Measurements from ENCODE around the gene PICALM.
A peak's percentile ranks its signal among the peaks of the same experiment; 100 is the strongest.

Gene PICALM

DNA sequence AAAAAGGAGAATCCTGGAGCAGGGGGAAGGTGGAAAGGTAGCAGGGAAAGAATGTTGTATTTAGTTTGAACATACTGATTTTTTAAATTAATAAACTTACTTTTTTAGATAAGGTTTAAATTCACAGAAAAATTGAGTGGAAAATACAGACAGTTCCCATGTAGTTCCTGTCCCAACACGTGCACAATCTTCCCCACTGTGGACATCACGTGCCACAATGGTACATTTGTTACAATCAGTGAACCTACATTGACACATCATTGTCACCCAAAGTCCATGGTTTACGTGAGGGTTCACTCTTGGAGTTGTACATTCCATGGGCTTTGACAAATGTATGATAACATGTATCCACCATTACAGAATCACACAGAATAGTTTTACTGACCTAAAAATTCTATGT is 10.5 kb upstream of the PICALM start:
- no peak for DNase-seq

DNA sequence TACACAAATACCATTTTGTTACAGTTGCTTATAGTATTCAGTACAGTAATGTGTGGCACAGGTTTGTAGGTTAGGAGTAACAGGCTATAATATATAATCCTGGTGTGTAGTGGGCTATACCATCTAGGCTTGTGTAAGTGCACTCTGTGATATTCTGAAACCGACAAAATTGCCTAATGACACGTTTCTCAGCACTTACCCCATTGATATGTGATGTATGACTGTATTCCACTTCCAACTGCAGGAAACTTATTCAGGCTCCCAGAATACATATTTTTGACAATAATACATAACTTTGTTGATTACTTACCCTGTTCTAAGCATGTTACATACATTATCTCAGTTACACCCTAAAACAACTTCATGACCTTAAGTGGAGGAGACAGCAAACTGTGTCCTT is 5.1 kb upstream of the PICALM start:
- DNase-seq, result no peak

DNA sequence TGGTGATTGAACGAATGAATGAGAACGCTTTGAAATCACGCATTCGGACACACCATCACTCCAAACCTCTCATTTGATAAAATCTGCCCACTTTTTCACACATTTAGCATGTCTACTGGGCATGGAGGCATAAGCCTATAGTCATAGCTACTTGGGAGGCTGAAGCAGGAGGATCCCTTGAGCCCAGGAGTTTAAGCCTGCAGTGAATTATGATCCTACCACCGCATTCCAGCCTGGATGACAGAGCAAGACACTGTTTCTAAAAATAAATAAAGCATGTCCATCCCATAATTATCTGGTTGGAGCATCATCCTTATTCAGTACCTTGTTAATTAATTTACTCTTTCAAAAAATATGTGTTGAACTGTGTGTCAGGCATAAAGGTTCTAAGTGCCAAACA is 3.3 kb upstream of the PICALM start:
- DNase-seq, result no peak

DNA sequence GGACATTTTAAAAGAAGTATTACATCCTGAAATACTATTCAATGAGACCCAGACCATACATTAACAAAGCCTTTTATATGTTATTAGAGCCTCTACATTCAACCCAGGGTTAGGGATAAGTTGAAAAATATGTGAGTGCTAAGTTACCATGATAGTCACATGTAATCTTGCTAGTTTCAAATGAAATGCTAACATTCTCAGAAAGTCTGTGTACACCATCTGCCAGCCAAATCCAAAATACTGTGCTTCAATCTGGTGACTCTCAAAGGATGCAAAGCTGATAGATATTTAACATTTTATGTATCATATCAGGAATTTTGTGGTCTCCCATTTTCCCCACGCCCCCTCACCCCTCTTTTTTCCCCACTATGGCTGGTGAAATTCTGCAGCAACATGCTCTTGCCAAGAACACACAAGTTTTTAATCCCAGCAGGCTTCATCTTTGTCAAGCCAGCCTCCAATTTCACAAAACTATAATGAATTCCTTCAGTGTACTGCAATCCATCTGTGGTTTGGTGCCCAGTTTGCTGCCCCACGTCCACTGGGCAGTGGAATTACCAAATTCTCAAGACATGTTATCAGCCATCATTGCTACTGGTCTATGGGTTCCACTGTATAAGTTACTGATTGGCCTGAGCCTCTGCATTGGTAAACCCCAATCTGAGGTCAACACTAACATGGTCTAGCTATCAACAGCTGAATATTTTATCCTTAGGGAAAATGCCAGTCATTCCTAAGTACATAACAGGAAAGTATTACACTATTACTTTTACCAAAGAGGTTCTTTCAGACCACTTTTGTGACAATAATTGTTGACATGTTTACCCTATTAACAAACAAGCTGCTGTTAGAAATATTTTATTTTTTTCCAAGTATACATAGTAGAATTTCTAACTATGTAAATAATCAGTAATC is 1.5 kb upstream of the PICALM start:
- DNase-seq, result peak; percentile 4

DNA sequence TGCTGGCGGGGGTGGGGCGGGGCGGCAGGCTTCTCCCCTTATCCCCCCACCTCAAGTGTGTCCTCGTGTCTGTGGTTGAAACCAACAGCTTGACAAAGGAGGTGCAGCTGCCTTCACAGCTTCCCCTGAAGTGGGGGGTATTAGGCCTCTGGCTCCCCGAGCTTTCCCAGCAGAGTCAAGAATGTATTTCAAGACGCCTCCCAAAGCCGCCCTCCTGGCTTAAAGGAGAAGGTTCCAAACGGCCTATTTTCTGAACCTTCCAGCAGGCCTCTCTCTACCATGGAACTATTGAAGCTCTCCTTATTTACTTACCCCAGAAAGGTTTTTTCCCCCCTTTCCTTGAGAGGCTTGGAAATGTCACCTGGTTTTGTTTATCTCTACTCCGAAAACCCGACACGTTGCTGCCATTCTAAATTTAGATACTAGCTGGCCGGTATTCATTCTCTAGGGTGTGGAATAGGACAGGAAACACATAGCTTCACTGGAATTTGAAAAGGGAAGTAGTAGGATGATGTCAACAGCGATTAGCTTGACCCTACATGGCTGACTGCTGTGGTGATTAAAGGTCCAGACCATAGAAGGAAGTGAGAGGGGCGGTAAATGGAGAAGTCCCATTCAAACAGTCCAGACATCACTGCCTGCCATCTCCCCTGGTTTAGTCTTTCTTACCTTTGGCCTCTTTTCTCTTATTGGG is 671 bp upstream of the PICALM start:
- DNase-seq, result peak; percentile 46

DNA sequence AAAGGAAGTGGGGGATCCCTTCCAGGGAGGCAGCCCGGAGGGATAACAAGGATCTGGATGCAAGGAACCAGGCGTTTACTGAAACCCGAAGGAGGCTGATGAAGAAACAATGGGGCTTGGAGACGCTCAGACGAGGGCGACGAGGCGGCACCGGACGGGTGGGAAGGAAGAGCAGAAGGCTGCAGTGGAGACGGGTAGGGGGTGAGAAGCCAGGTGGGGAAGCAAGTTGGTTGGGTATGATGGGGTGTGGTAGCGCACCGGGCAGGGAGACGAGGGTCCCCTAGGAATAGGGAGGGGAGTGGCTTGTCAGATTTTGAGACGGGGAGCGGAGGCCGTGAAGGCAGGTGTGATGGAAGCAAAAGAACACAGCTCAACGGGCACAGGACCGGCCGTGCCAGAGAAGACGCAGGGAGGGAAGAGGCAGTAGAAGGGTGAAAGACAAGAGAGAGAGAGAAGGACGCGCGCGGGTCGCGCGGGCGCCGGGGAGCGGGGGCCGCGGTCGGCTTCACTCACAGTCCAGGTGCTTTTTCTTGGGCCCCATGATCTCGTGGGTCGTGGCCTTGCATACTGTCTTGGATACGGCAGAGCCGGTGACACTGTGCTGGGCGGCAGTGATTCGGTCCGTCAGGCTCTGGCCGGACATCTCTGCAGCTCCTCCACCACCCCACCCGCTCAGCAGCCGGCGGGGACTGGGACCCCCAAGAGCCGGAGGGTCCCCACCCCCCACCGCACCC is 579 bp downstream of the PICALM start:
- DNase-seq, result no peak

DNA sequence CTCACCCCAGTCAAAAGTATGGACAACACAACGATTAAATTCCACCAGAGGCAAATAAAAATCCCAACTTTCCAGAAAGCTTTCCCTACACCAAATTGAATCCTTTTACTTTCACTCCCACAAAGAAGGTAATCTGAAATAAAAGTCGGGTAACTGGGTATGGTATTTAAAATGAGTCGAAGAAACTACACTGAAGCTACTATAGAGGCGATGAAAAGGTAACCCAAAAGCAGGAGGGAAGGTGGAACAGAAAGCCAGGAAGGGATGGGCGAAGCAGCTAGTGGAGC is 1.1 kb downstream of the PICALM start:
- no peak for DNase-seq

DNA sequence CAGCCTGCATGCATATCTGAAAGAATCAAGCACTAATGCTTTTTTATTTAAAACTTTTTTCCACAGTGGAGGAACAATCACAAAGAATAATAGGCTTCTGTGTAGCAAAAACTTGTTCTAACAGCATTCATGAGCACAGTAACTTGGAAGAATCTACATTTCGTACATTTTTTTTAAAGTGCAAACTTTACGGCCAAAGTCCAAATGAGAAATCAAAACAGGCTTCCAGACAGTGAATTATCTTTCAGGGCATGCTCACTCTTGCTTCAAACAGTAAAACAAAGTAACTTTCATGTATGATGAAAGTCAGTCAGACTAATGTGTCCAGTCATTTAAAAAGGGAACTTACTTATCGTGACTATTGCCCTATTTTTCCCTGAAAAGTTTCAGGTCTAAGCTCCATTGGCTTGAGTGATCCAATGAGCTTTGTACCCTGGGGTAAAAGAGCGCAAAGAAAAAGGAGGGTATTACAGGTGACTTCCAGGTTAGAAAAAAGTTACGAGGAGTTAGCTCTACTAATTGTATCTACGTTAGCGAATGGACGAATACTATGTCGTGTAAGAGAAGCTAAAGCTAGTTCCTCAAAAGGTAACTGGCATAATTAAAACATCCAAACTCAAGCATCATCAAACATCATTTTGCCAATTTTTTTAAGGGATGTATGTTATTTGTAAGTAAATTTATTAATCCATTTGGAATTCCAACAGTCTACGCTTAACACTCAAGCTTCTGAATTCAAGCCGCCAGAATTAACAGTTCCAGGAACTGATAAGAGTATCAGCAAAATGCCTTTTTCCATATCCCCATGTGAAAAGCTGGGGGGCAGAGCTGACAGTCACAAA is 1.7 kb downstream of the PICALM start:
- no peak for DNase-seq

DNA sequence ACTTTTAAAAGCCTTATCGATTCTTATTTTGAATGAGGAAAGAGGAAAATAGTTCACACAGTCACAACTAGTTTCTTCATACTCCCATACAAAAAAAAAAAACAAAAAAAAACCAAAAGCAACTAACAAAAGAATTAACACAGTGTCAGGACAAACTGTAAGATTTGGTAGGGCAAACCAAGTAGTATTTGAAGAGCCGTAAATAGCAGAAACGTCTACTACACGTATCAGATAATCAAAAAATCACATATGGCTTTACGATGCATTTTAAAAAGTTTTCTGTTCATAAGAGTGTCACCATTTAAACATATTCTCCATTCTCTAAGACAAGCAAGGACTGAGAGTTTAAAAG is 2.3 kb downstream of the PICALM start:
- DNase-seq, result no peak

DNA sequence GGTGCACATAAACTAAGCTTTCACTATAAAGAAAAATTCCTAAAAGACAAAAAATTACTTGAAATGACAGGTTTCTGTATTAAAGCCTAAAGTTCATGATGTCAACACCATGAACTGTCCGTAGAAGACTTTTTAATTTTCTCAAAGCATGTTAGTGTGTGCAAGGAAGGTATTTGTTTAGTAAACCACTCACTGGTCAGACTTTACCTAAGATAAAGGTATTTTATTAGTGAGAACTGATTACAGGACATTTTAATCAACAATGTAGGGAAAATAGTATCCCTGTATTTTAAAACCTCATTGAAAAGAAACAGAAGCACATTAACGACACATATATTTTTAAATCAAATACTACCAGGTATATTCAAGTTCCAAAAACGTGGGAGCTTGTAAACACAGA is 2.9 kb downstream of the PICALM start:
- no peak for DNase-seq

DNA sequence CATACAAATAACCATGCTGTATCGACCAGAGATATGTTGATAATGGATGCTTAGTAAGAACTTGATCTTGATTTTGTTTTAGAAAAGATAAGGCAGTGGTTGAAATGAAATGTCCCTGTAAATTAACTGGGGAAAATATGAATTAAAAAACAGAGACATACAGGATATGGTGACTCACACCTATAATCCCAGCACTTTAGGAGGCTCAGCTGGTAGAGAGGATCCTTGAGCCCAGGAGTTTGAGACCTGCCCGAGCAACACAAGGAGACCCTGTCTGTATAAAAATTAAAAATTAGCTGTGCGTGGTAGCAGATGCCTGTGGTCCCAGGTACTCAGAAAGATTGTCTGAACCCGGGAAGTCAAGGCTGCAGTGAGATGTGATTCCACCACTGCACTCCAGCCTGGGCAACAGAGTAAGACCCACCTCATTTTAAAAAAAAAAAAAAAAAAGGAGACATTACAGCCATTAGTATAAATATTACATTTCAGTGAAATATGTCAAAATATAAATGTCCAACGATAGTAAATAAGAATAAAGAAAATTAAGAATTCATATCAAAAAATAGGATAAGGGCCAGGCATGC is 4.6 kb downstream of the PICALM start:
- DNase-seq, result no peak

DNA sequence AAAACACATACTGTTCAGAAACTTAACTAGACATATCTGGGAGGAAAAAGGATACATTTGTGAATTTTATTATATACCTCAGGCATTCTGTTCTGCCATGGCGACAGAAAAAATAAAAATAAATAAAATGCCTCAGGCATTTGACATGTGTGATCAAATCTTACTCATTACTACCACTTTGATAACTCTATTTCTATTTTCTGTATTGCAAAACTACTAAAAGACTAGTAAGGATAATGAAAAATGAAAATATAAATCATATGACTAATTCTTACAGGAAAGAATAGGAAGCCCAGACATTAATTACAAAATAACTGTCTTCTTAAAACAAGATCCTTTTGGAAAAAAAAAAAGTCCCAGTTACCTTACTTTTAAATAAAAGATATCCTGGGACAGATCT is 5.3 kb downstream of the PICALM start:
- no peak for DNase-seq

DNA sequence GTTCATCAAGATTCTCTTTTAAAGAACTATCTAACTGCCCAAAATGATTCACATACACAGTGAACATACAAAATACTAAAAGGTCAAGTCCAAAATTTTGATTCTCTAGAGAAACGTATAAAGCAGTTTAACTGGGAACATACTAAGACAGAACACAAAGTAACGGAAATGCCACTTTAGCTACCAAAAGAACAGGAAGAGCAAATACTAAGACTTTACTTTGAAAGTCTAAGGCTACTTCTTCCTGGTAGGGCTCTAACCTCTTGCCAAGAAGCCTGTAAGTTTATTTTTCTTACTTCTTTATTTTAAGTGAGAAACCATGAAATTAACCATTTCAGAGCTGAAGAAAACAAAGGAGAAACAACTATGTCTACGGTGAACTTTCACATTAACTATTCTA is 6.2 kb downstream of the PICALM start:
- DNase-seq, result no peak

DNA sequence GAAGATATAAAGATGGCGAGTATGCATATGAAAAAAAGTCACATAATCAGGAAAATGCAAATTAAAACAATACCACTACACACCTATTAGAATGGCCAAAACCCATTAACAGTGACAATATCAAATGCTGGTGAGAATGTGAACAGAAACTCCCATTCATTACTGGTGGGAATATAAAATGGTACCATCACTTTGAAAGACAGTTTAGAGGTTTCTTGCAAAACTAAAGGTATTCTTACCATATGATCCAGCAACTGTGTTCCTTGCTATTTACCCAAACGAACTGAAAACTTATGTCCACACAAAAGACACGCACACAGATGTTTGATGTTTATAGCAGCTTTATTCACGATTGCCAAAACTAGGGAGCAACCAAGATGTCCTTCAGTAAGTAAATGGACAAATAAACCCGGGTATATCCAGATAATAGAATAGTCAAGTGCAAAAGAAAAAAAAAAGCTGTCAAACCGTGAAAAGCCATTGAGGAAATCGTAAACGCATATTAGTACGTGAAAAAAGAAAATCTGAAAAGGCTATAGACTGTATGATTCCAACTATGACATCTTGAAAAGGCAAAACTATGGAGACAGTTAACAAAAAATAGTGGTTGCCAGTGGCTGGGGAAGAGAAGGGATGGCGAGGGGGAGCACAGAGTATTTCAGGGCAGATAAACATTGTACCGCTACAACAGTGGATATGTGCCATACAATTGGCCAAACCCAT is 7.2 kb downstream of the PICALM start:
- DNase-seq, result no peak

DNA sequence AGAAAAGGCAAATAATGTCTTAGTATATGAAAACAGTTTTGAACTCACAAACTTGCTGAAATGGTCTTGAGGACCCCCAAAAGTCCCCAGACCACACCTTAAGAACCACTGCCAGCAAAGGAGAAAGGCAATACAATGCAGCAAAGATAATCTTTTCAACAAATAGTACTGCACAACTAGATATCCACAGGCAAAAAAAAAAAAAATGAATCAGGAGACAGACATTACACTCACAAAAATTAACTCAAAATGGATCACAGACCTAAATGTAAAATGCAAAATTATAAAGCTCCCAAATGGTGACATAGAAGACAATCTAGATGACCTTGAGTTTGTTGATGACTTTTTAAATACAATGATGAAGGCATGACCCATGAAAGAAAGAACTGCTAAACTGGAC is 8.3 kb downstream of the PICALM start:
- no peak for DNase-seq

DNA sequence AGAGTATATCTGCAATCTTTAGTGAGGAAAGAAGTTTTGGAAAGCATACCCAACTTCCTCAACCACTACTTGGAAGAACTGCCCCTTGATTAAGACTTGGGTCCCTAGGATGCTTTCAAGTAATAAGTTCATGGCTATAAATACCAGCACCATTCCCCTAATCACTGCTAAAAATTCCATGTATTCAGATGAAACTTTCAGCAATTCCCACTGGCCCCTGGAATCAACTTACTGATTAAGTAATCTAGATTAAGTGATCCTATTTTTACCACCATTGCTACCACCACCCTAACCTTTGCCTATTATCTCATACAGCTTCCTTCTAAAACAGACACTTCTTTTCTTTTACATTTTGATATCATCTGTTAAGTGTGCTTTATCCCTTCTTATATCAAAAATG is 10.5 kb downstream of the PICALM start:
- no peak for DNase-seq

DNA sequence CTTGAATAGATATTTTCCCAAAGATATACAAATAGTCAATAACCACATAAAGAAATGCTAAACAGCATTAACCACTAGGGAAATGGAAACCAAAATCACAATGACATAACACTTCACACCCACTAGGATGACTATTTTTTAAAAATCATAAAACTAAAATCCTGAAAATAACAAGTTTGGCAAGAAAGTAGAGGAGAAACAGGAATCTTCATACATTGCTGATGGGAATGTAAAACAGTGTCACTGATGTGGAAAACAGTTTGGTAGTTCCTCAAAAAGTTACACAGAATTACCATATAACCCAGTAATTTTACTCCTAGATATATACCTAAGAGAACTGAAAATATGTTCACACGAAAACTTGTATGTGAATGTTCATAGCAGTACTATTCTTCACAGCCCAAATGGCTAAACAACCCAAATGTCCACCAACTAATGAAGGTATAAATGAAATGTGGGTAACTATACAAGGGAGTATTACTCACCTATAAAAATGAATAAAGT is 12.5 kb downstream of the PICALM start:
- DNase-seq, result no peak

DNA sequence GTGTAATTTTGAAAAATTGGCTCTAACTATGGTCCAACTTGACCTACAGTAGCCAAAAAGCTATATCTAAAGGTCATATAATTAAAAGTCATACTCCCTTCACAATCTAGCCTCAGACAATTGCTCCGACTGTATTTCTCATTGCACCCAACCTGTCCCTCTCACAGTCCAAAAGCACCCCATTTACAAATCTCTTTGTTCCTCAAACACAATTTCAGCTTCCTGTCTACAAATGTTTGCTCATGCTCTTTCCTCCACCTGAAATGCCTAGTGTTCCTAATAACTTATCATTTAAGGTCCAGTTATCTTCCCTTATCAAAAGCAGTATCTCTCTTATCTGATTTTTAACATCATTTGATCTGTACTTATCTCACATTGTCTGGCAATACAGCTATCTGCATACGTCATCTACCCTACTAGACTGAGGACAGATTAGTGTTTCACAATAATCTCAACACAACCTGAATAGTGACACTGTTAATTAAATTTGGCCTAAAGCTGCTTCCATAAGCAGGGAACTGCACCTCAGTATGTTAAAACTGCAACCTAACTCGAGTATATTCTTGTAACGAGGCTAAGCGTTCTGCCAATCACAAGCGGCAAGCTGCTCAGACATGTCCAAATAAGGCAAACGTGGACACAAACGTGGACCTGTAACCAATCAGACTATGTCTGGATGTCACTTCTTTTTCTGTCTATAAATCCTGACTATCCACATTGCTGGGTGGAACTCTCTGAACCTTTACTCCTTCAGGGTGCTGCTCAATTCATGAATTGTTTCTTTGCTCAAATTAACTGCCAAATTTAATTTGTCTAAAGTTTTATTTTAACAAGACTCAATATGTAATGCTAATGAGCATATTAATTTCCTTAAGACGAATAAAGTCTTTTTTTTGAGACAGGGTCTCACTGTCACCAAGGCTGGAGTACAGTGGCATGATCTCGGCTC is 15.9 kb downstream of the PICALM start:
- DNase-seq, result no peak

DNA sequence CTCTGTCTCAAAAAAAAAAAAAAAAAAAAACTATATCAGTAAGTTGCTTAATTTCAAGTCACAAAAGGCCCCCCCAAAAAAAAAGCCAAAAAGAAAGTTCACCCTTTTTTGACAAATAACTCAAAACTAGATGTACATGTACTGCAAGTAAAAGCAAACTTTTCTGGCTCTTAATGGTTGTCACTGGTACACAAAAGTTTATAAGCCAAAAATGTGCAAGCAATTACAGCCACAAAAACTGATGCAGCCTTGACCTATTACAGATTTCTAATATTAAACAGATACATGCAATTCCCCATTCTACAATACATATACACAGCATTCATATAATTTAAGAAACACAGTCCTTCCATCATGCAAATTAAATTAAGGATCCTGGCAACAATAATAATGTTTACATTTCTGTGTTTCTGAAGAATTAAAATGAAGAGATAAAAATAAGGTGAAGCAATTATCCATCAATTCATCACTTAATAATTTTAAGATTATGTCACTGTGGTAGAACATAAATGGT is 18.6 kb downstream of the PICALM start:
- no peak for DNase-seq

DNA sequence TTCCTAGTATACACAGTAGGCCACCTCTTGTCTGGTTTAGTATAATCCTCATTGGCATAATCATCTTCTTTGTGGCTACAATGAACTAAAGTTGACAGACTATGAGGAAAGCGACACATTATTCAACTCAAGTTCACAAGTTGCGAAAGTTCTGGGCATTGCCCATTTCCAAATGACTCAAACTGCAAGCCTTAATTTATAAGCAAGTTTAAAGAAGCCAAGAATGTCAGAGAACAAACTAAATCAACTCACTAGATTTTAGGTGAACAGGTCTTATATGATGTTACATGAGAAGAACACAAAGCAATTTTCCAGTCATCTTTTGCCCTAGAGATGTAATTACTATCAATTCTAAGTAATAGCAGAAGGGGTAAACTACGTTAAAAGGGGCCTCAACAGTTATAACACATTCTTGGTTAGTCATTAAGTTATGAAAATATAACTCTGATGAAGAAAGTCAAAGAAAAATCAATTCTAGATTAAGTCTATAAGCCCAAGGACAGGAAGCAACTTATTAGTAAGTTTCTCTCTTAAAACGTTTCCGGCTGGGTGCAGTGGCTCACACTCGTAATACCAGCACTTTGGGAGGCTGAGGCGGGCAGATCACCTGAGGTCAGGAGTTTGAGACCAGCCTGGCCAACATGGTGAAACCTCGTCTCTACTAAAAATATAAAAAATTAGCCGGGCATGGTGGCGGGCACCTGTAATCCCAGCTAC is 21.5 kb downstream of the PICALM start:
- no peak for DNase-seq
